GM18868 (cell line): ENCODE data around the gene RFPL4AL1.
"Not testable (repeated sequence)": the region's sequence is repeated elsewhere in the genome, so short reads cannot be mapped to it uniquely, and the experiment has no call there.

ENCODE experiments used
- ATAC-seq: cut with Tn5 transposase; IDR thresholded peaks from one replicate; pipeline ENCODE4 v1.9.1; 2021; ENCODE audit warnings: mild to moderate bottlenecking, moderate library complexity; ENCODE audit not compliant: unreplicated experiment

The RFPL4AL1 gene

DNA sequence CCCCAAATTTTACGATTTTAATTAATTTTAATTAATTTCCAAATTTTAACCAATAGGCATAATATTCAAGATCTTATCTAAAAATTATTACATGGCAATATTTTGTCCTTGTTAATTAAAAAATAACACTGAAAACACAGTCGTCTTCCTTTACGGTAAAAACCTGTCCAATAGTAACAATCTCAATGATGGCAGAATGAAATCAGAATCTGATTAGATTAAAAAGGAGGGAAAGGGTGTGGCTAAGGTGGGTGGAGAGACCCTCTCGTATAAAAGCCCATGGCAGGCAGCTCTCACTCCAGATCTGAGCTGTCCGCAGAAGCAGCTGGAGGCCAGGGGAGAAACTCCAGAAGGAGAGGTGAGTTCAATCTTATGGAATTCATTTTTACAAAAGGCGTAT, at the start of gene RFPL4AL1:
Gene RFPL4AL1 (plus strand): TSS at position 301 of the 400 bp plus-strand sequence. CDS start 2,687 bp downstream, outside the sequence.
- ATAC-seq = not testable (repeated sequence)

- no peak for ATAC-seq
Measured at GRCh38 chr19:55720214-55720746, 48.6 kb upstream of the RFPL4AL1 start.

- no peak for ATAC-seq
Measured at GRCh38 chr19:55720801-55721200, 48.1 kb upstream of the RFPL4AL1 start.

DNA sequence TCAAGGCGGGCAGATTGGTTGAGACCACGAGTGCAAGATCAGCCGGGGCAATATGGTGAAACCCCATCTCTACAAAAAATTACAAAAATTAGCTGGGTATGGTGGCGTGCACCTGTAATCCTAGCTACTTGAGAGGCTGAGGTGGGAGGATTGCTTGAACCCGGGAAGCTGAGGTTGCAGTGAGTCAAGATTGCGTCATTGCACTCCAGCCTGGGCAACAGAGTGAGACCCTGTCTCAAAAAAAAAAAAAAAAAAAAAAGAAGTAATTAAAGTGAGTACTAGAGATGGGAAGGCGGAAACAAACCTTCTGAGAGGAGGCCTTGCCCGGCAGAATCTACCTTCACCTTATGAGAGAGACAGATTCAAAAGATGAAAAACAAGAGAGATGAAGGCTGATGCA, 45.4 kb upstream of the RFPL4AL1 start:
- no peak for ATAC-seq

- ATAC-seq = not testable (repeated sequence)
Measured at GRCh38 chr19:55730378-55730777, 38.5 kb upstream of the RFPL4AL1 start.

GRCh38 chr19:55738302-55738701, 30.6 kb upstream of the RFPL4AL1 start, which contains the start of gene NLRP9:
Gene NLRP9 (minus strand): TSS chr19:55738402. CDS start chr19:55738374, 28 bp downstream.
- no peak for ATAC-seq

- no peak for ATAC-seq
Measured at GRCh38 chr19:55750715-55751114, 18.2 kb upstream of the RFPL4AL1 start.

- no peak for ATAC-seq
Measured at GRCh38 chr19:55753401-55753800, 15.5 kb upstream of the RFPL4AL1 start.

DNA sequence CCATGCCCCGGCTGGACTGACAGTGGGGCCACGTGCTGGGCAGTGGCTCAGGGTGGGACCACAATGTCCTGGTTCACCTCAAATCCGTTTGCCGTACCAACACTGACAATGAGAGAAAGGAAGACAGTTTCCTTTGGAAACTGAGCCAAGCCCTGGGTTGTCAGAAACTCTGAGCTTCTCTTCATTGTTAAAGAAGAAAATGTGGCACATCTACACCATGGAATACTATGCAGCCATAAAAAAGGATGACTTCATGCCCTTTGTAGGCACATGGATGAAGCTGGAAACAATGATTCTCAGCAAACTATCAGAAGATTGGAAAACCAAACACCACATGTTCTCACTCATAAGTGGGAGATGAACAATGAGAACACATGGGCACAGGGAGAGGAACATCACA, 12.1 kb upstream of the RFPL4AL1 start:
- not testable (repeated sequence) for ATAC-seq

- ATAC-seq = not testable (repeated sequence)
Measured at GRCh38 chr19:55758797-55759196, 10.1 kb upstream of the RFPL4AL1 start, which contains the start of gene RFPL4A. Gene RFPL4A (plus strand): TSS chr19:55759097. CDS start chr19:55761801, 2,704 bp downstream.

GRCh38 chr19:55766466-55766865, 2.5 kb upstream of the RFPL4AL1 start:
- no peak for ATAC-seq

DNA sequence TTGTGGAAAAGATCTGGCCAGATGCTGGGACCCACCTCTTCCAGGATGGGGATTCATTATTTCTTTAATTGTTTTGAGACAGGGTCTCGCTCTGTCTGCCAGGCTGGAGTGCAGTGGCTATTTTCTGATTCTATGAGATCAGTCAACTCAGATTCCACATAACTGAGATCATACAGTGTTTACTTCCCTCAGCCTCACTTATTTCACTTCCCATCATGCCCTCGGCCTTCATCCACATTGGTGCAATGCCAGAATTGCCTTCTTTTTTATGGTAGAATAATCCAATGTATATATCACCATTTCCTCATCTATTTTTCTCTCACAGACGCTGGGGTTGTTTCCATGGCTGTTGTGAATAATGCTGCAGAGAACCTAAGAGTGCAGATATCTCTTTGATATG, 714 bp downstream of the RFPL4AL1 start:
- ATAC-seq = not testable (repeated sequence)

DNA sequence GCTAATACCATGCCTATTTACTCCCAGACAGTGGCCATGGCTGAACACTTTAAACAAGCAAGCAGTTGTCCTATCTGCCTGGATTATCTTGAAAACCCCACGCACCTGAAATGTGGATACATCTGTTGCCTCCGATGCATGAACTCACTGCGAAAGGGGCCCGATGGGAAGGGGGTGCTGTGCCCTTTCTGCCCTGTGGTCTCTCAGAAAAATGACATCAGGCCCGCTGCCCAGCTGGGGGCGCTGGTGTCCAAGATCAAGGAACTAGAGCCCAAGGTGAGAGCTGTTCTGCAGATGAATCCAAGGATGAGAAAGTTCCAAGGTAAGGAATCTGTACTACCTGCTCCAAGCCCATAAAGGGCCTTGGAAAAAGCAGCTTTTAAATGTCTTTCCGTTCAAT, 8.6 kb downstream of the RFPL4AL1 start:
- ATAC-seq = no peak

GRCh38 chr19:55778331-55778730, 9.4 kb downstream of the RFPL4AL1 start:
- ATAC-seq = no peak

- no peak for ATAC-seq
Measured at GRCh38 chr19:55781112-55781511, 12.2 kb downstream of the RFPL4AL1 start.

DNA sequence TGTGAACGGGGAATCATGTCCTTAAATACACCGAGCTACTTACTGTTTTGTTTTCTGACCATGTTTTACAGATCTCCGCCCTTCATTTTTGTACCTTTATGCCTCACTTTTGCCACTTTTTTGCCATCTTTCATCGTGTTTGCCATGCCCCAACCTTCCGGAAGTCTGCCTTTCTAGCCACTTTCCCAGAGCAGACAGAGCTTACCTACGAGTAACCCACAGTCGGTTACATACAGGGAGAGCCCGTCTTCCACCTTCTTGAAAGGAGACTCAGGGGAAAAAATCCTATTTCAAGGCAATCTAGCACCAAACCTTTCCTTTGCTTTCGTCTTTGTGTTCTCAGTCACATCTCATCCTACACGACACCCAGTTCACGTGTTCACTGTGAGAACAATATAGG, 26.1 kb downstream of the RFPL4AL1 start:
- no peak for ATAC-seq

- no peak for ATAC-seq
Measured at GRCh38 chr19:55801416-55801815, 32.5 kb downstream of the RFPL4AL1 start.

GRCh38 chr19:55802281-55802680, 33.4 kb downstream of the RFPL4AL1 start:
- no peak for ATAC-seq

DNA sequence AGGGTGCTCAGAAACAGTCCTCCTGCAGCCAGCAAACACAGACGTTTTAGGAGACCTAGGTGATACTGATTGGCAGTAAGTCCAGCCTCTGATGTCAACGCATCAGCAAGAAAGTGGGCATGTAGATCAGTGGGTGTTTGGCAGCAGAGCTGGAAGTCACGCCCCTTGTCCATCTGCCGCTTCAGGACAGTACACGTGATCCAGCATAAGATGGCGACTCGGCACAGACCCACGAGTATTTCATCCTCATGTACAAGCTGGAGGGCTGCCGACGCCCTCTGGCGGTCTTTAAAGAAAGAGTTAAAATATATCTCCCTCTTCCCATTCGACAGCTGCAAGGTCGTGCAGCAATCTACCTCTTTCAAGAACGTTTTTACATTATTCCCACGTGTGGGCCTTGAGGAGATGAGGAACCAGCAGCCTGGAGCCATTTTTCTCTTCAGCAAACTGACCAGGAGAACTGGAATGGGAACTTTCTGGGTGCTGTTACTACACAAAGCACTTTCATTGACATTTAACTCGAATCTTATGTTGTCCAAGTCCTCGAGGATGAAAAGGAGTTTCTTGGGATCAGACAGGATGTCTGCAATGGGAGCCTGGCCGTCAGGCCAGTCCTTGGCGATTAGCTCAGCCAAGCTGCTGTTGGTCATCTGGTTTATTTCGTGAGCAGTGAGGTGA, 40.6 kb downstream of the RFPL4AL1 start:
- ATAC-seq = no peak

GRCh38 chr19:55811340-55811739, 42.4 kb downstream of the RFPL4AL1 start:
- no peak for ATAC-seq

DNA sequence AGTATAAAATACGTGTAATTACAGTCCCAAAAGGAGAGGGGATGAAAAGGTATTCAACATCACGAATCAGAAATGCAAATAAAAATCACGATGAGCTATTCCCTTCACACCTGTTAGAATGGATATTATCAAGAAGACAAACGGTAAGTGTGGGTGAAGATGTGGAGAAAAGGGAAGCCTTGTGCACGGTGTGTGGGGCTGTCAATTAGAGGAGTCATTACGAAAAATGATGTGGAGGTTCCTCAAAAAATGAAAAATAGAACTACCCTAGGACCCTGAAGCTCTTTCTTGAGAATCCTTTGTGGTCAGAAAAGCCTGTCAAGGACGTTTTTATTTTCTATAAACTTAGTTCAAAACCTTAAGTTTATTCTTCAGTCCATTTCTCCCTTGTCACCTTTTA, 43.5 kb downstream of the RFPL4AL1 start:
- ATAC-seq = no peak

- ATAC-seq = no peak
Measured at GRCh38 chr19:55813906-55814305, 45.0 kb downstream of the RFPL4AL1 start.
